NT2/D1 (cell line): Measurements from ENCODE around the gene NOG.

ENCODE experiments used
- SUZ12 ChIP-seq: IDR thresholded peaks from 2 replicates; pipeline ENCODE4 v1.6.1; 2011; ENCODE audit not compliant: insufficient read length, insufficient read depth; ENCODE audit errors: extremely low read depth
- YY1 ChIP-seq: IDR thresholded peaks from 2 replicates; pipeline ENCODE4 v1.6.1; 2011; ENCODE audit not compliant: insufficient read length, insufficient read depth
- ZNF274 ChIP-seq: IDR thresholded peaks from 2 replicates; pipeline ENCODE4 v1.6.1; 2011; ENCODE audit warnings: mild to moderate bottlenecking, low read depth, low read length

DNA sequence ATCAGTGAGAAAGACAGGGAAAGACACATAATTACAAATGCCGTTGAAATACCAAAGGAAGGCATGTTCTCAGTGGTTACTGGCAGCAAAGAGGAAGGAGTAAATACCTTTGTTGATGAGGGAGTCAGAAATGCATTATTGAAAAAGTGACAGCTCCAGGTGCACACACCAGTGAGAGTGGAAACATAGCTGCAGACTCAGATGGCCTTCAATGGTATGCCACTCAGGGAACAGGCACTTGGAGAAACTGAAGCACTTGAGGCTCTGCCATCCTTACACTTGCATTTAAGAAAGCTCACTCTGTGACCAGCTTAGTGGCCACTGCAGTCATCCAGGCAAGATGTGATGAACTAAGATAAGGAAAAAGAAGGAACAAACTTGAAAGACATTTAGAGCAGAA is 29.9 kb downstream of the NOG start:
- TF ChIP-seq SUZ12: no peak
- TF ChIP-seq YY1: no peak
- TF ChIP-seq ZNF274: no peak
